HUES48 (cell line): ENCODE results near the gene RCC2.

Experiments
- H3K27ac ChIP-seq: one replicate; pipeline ENCODE4 v1.7.0; 2013; ENCODE audit warnings: low read depth, low read length, inconsistent platforms
- H3K27me3 ChIP-seq: 2 replicates; pipeline ENCODE4 v1.6.1; 2013; ENCODE audit warnings: mild to moderate bottlenecking, low read length; ENCODE audit not compliant: control insufficient read depth, insufficient read depth
- H3K36me3 ChIP-seq: 2 replicates; pipeline ENCODE4 v1.6.1; 2013; ENCODE audit warnings: low read length; ENCODE audit not compliant: control insufficient read depth, insufficient read depth
- H3K4me1 ChIP-seq: 2 replicates; pipeline ENCODE4 v1.6.1; 2013; ENCODE audit warnings: mild to moderate bottlenecking, low read length; ENCODE audit not compliant: control insufficient read depth, insufficient read depth
- H3K4me3 ChIP-seq: 2 replicates; pipeline ENCODE4 v1.5.1; 2013; ENCODE audit warnings: mild to moderate bottlenecking, low read depth, low read length
- H3K9ac ChIP-seq: 2 replicates; pipeline ENCODE4 v1.6.1; 2013; ENCODE audit warnings: mild to moderate bottlenecking, low read depth, low read length, moderate library complexity
- H3K9me3 ChIP-seq: 2 replicates; pipeline ENCODE4 v1.6.1; 2013; ENCODE audit warnings: low read length; ENCODE audit not compliant: control insufficient read depth, insufficient read depth

RCC2 gene

GRCh38 chr1:17370618-17371017 is 68.9 kb downstream of the RCC2 start:
- H3K9ac ChIP-seq = no peak overlapping the region
- no peak overlapping the region for H3K4me3 ChIP-seq
- H3K27me3 ChIP-seq = no peaks in the 10 kb centered on the region
- H3K27ac ChIP-seq = no peak overlapping the region
- no peaks in the 10 kb centered on the region for H3K9me3 ChIP-seq
- H3K4me1 ChIP-seq = no peaks in the 10 kb centered on the region
- no peaks in the 10 kb centered on the region for H3K36me3 ChIP-seq

- Histone ChIP-seq H3K4me3 (no peak overlapping the region), H3K36me3 (no peaks in the 10 kb centered on the region), H3K9me3 (no peaks in the 10 kb centered on the region), H3K9ac (no peak overlapping the region), H3K27me3 (no peaks in the 10 kb centered on the region), H3K27ac (no peak overlapping the region), H3K4me1 (no peaks in the 10 kb centered on the region)
Observed at GRCh38 chr1:17369466-17369865, 70.0 kb downstream of the RCC2 start.

- H3K9ac ChIP-seq = no peak overlapping the region
- no peak overlapping the region for H3K4me3 ChIP-seq
- H3K27ac ChIP-seq = no peak overlapping the region
- H3K36me3 ChIP-seq = no peaks in the 10 kb centered on the region
- H3K9me3 ChIP-seq = no peaks in the 10 kb centered on the region
- no peaks in the 10 kb centered on the region for H3K4me1 ChIP-seq
- H3K27me3 ChIP-seq = no peaks in the 10 kb centered on the region
Observed at GRCh38 chr1:17365293-17365692, 74.2 kb downstream of the RCC2 start.

GRCh38 chr1:17363771-17364170 is 75.7 kb downstream of the RCC2 start:
- H3K4me3 ChIP-seq = no peak overlapping the region
- H3K4me1 ChIP-seq = no peaks in the 10 kb centered on the region
- no peak overlapping the region for H3K27ac ChIP-seq
- no peak overlapping the region for H3K9ac ChIP-seq
- no peaks in the 10 kb centered on the region for H3K9me3 ChIP-seq
- H3K27me3 ChIP-seq = no peaks in the 10 kb centered on the region
- H3K36me3 ChIP-seq = no peaks in the 10 kb centered on the region

- H3K4me3 ChIP-seq = no peak overlapping the region
- H3K27me3 ChIP-seq = no peaks in the 10 kb centered on the region
- no peak overlapping the region for H3K9ac ChIP-seq
- H3K27ac ChIP-seq = no peak overlapping the region
- H3K36me3 ChIP-seq = no peaks in the 10 kb centered on the region
- no peaks in the 10 kb centered on the region for H3K9me3 ChIP-seq
- H3K4me1 ChIP-seq = no peaks in the 10 kb centered on the region
Observed at GRCh38 chr1:17363351-17363750, 76.1 kb downstream of the RCC2 start.

GRCh38 chr1:17361687-17362086 is 77.8 kb downstream of the RCC2 start:
- no peak overlapping the region for H3K27ac ChIP-seq
- no peaks in the 10 kb centered on the region for H3K27me3 ChIP-seq
- H3K9ac ChIP-seq = no peak overlapping the region
- no peak overlapping the region for H3K4me3 ChIP-seq
- no peaks in the 10 kb centered on the region for H3K36me3 ChIP-seq
- no peaks in the 10 kb centered on the region for H3K9me3 ChIP-seq
- H3K4me1 ChIP-seq = no peaks in the 10 kb centered on the region

GRCh38 chr1:17360272-17360956 is 79.1 kb downstream of the RCC2 start:
- Histone ChIP-seq H3K36me3 (no peaks in the 10 kb centered on the region), H3K9me3 (no peaks in the 10 kb centered on the region), H3K4me1 (no peaks in the 10 kb centered on the region), H3K27me3 (no peaks in the 10 kb centered on the region), H3K27ac (no peak overlapping the region), H3K9ac (no peak overlapping the region), H3K4me3 (no peak overlapping the region)

- Histone ChIP-seq H3K4me3 (no peak overlapping the region), H3K36me3 (no peaks in the 10 kb centered on the region), H3K27ac (no peak overlapping the region), H3K9me3 (no peaks in the 10 kb centered on the region), H3K27me3 (no peaks in the 10 kb centered on the region), H3K9ac (no peak overlapping the region), H3K4me1 (no peaks in the 10 kb centered on the region)
Observed at GRCh38 chr1:17359808-17360207, 79.7 kb downstream of the RCC2 start.

GRCh38 chr1:17359031-17359430 is 80.4 kb downstream of the RCC2 start:
- Histone ChIP-seq H3K27ac (no peak overlapping the region), H3K4me1 (no peaks in the 10 kb centered on the region), H3K4me3 (no peak overlapping the region), H3K27me3 (no peaks in the 10 kb centered on the region), H3K36me3 (no peaks in the 10 kb centered on the region), H3K9ac (no peak overlapping the region), H3K9me3 (no peaks in the 10 kb centered on the region)

GRCh38 chr1:17358557-17358956 is 80.9 kb downstream of the RCC2 start:
- Histone ChIP-seq H3K36me3 (no peaks in the 10 kb centered on the region), H3K27me3 (no peaks in the 10 kb centered on the region), H3K9ac (no peak overlapping the region), H3K9me3 (no peaks in the 10 kb centered on the region), H3K4me1 (no peaks in the 10 kb centered on the region), H3K4me3 (no peak overlapping the region), H3K27ac (no peak overlapping the region)
